Peyer's patch (tissue), 4 donors: ENCODE results near the gene GRHPR. TPM values are rescaled to one million over a fixed set of nuclear protein-coding genes. Genes with fewer than 3 reads are reported as not detected.

Source experiments
- DNase-seq, 3 donors: peaks; one replicate each; pipeline ENCODE4 v3.0.0-alpha.2; 2017 to 2019
- H3K27ac ChIP-seq, 4 donors: fragments of 200-600 bp; sonication (generic); one replicate each; pipeline ENCODE4 v1.5.1; 2016 to 2019
- H3K27me3 ChIP-seq, 2 donors: fragments of 200-600 bp; sonication (generic); one replicate each; pipeline ENCODE4 v1.5.1; 2019
- H3K36me3 ChIP-seq, 3 donors: fragments of 200-600 bp; sonication (generic); one replicate each; pipeline ENCODE4 v1.5.1; 2016 to 2019
- H3K4me1 ChIP-seq, 4 donors: fragments of 200-600 bp; sonication (generic); one replicate each; pipeline ENCODE4 v1.5.1; 2016 to 2019
- H3K4me3 ChIP-seq, 4 donors: fragments of 200-600 bp; sonication (generic); 1 replicate in 3 of 4; 2 replicates in 1 of 4; pipeline ENCODE4 v1.5.1; 2016 to 2019; ENCODE audit warnings: mild to moderate bottlenecking in 1 of 4
- H3K9me3 ChIP-seq, 4 donors: fragments of 200-600 bp; sonication (generic); one replicate each; pipeline ENCODE4 v1.5.1; 2016 to 2019; ENCODE audit warnings: mild to moderate bottlenecking in 1 of 4
- CTCF ChIP-seq, 6 experiments: fragments of 450-650 bp in 4 of 6; fragments of 200-600 bp in 2 of 6; sonication (generic) in 1 of 6; IDR thresholded peaks; one replicate each; pipeline ENCODE4 v1.5.1; 2017 to 2019; ENCODE audit warnings: antibody characterized with exemption in 6 of 6, mild to moderate bottlenecking in 3 of 6, moderate library complexity in 1 of 6
- POLR2A ChIP-seq, 2 donors: fragments of 450-650 bp; IDR thresholded peaks; one replicate each; pipeline ENCODE4 v1.5.1; 2017; ENCODE audit warnings: antibody characterized with exemption in 2 of 2, mild to moderate bottlenecking in 2 of 2, moderate library complexity in 2 of 2
- total RNA-seq, 4 donors: library from RNA; depleted of rRNA; stranded (reverse); fragments of >200 nt; gene quantifications; one replicate each; pipeline ENCODE4 v1.1.0, GENCODE V29; 2016

The GRHPR gene
- total RNA-seq, 4 donors from 2014 or later: 99.0 to 141 (median 114) TPM

GRCh38 chr9:37444890-37445289, 22.4 kb downstream of the GRHPR start:
- Histone ChIP-seq H3K27me3 (no peaks in the 10 kb centered on the region), H3K27ac (no peak overlapping the region), H3K9me3 (no peaks in the 10 kb centered on the region), H3K4me1 (peaks cover 0 to 12% (median 0%) of the 10 kb centered on the region in 4 donors), H3K36me3 (peaks cover 0 to 27% (median 0%) of the 10 kb centered on the region in 3 donors), H3K4me3 (no peak overlapping the region)
- TF ChIP-seq CTCF (IDR thresholded peaks at IDR 0.05) (no peak), POLR2A (IDR thresholded peaks at IDR 0.05) (no peak)
- no peak for DNase-seq

- TF ChIP-seq CTCF (IDR thresholded peaks at IDR 0.05): no peak
- TF ChIP-seq POLR2A (IDR thresholded peaks at IDR 0.05): no peak
- peaks cover 0 to 18% (median 0%) of the 10 kb centered on the region in 3 donors for H3K36me3 ChIP-seq
- no peaks in the 10 kb centered on the region for H3K27me3 ChIP-seq
- DNase-seq: no peak
- H3K4me1 ChIP-seq: peaks cover 0 to 12% (median 0%) of the 10 kb centered on the region in 4 donors
- H3K27ac ChIP-seq: no peak overlapping the region
- no peak overlapping the region for H3K4me3 ChIP-seq
- H3K9me3 ChIP-seq: no peaks in the 10 kb centered on the region
Observed at GRCh38 chr9:37445832-37446231, 23.3 kb downstream of the GRHPR start.

- H3K4me3 ChIP-seq: no peak overlapping the region
- H3K4me1 ChIP-seq: peaks cover 0 to 12% (median 0%) of the 10 kb centered on the region in 4 donors
- H3K27ac ChIP-seq: no peak overlapping the region
- no peaks in the 10 kb centered on the region for H3K9me3 ChIP-seq
- H3K27me3 ChIP-seq: no peaks in the 10 kb centered on the region
- H3K36me3 ChIP-seq: peaks cover 0 to 12% (median 0%) of the 10 kb centered on the region in 3 donors
- DNase-seq: no peak
- TF ChIP-seq POLR2A (IDR thresholded peaks at IDR 0.05) (no peak), CTCF (IDR thresholded peaks at IDR 0.05) (no peak)
Observed at GRCh38 chr9:37446401-37446800, 23.9 kb downstream of the GRHPR start.

- no peak overlapping the region for H3K4me3 ChIP-seq
- no peaks in the 10 kb centered on the region for H3K27me3 ChIP-seq
- H3K4me1 ChIP-seq: peaks cover 0 to 19% (median 0%) of the 10 kb centered on the region in 4 donors
- DNase-seq: no peak
- peaks cover 0 to 5% (median 0%) of the 10 kb centered on the region in 3 donors for H3K36me3 ChIP-seq
- no peak overlapping the region for H3K27ac ChIP-seq
- H3K9me3 ChIP-seq: no peaks in the 10 kb centered on the region
- no peak for TF ChIP-seq CTCF (IDR thresholded peaks at IDR 0.05)
- no peak for TF ChIP-seq POLR2A (IDR thresholded peaks at IDR 0.05)
Observed at GRCh38 chr9:37447111-37447510, 24.6 kb downstream of the GRHPR start.

GRCh38 chr9:37449862-37450632, 27.6 kb downstream of the GRHPR start:
- H3K9me3 ChIP-seq: no peaks in the 10 kb centered on the region
- H3K27ac ChIP-seq: no peak overlapping the region
- no peaks in the 10 kb centered on the region for H3K27me3 ChIP-seq
- no peak for DNase-seq
- TF ChIP-seq POLR2A (IDR thresholded peaks at IDR 0.05) (no peak), CTCF (IDR thresholded peaks at IDR 0.05) (no peak)
- H3K4me1 ChIP-seq: peaks cover 0 to 26% (median 0%) of the 10 kb centered on the region in 4 donors
- no peak overlapping the region for H3K4me3 ChIP-seq
- H3K36me3 ChIP-seq: no peaks in the 10 kb centered on the region
